K562 (cell line): ENCODE data around the gene TBL1XR1. TPM values are rescaled to one million over a fixed set of nuclear protein-coding genes. Genes with fewer than 3 reads are reported as not detected.

Experiments used
- ATAC-seq: fragments of 200-7000 bp; cut with Tn5 transposase; 3 replicates; pipeline ENCODE4 v1.9.1; 2020; ENCODE audit warnings: moderate library complexity
- BruUV-seq: library from RNA; stranded (reverse); fragments of 400-500 nt; replicated peaks from 2 replicates; lab custom pipeline; 2021; lab: Mats Ljungman, UMichigan
- CTCF ChIA-PET: fragments of 300-600 bp; formaldehyde crosslinking; extraction: SDS; loops from one replicate; lab custom pipeline; 2021; ENCODE audit warnings: low intra/inter-chr PET ratio; lab: Yijun Ruan, JAX
- POLR2A ChIA-PET: fragments of 300-600, 350-650 bp; sonication (Branson Sonifier 250); formaldehyde crosslinking; extraction: SDS; loops from one replicate; lab custom pipeline; 2021; ENCODE audit warnings: antibody characterized with exemption, inconsistent platforms; lab: Yijun Ruan, JAX
- DNase-seq, 4 experiments: peaks; one replicate each; pipeline versions ENCODE4 v3.0.0 to v3.0.0-alpha.2; 2011 to 2018; ENCODE audit warnings: low spot score in 3 of 4, mixed read lengths in 3 of 4; ENCODE audit errors: extremely low read depth in 1 of 4
- FAIRE-seq: peaks from 2 replicates; lab custom pipeline; 2011; peaks lifted over from hg19 to GRCh38; lab: Jason Lieb, UNC
- H2AFZ ChIP-seq: 2 replicates; pipeline ENCODE4 v1.6.0; 2011; ENCODE audit warnings: low read depth, low read length, control low read depth, inconsistent platforms
- H3K27ac ChIP-seq: fragments of 200-600 bp; 3 replicates; pipeline ENCODE4 v1.8.0; 2011; ENCODE audit warnings: low read depth, mild to moderate bottlenecking, control low read depth, inconsistent platforms, low read length, moderate library complexity, mixed read lengths; ENCODE audit errors: extremely low read depth
- H3K27me3 ChIP-seq, 2 experiments: fragments of 300-600 bp in 1 of 2; 2 replicates in 1 of 2; 3 replicates in 1 of 2; pipeline versions ENCODE4 v1.6.0 to v1.8.0; 2011; ENCODE audit warnings: inconsistent platforms in 2 of 2, low read length in 2 of 2, mild to moderate bottlenecking in 1 of 2, mixed read lengths in 1 of 2, moderate library complexity in 1 of 2; ENCODE audit not compliant: control insufficient read depth in 2 of 2, insufficient read depth in 2 of 2
- H3K36me3 ChIP-seq: fragments of 300-600 bp; 3 replicates; pipeline ENCODE4 v1.8.0; 2011; ENCODE audit warnings: mild to moderate bottlenecking, low read length, inconsistent platforms; ENCODE audit not compliant: control insufficient read depth, insufficient read depth
- H3K4me1 ChIP-seq, 2 experiments: fragments of 200-600 bp in 1 of 2; replicated peaks in 1 of 2; 2 replicates in 1 of 2; 3 replicates in 1 of 2; pipeline versions ENCODE4 v1.5.1 to v1.8.0; 2011; ENCODE audit warnings: inconsistent platforms in 2 of 2, low read length in 2 of 2, mild to moderate bottlenecking in 1 of 2, mixed read lengths in 1 of 2, moderate library complexity in 1 of 2; ENCODE audit not compliant: control insufficient read depth in 2 of 2, insufficient read depth in 2 of 2
- H3K4me2 ChIP-seq: 2 replicates; pipeline ENCODE4 v1.6.1; 2011; ENCODE audit warnings: low read length, control low read depth, inconsistent platforms, mixed read lengths; ENCODE audit not compliant: insufficient read depth
- H3K4me3 ChIP-seq: fragments of 200-600 bp; sonication (generic), shearing (Covaris generic); 2 replicates; pipeline ENCODE4 v1.5.1; 2016; ENCODE audit warnings: control low read depth, inconsistent platforms
- H3K79me2 ChIP-seq: fragments of 200-600 bp; 3 replicates; pipeline ENCODE4 v1.8.0; 2011; ENCODE audit warnings: low read length, inconsistent platforms; ENCODE audit not compliant: control insufficient read depth, insufficient read depth
- H3K9ac ChIP-seq, 2 experiments: 2 replicates each; pipeline versions ENCODE4 v1.6.0 to v1.6.1; 2011; ENCODE audit warnings: low read depth in 2 of 2, low read length in 2 of 2, control low read depth in 1 of 2, inconsistent platforms in 1 of 2, mild to moderate bottlenecking in 1 of 2, mixed read lengths in 1 of 2; ENCODE audit not compliant: insufficient read depth in 1 of 2
- H3K9me1 ChIP-seq: one replicate; pipeline ENCODE4 v1.6.0; 2011; ENCODE audit warnings: inconsistent platforms, mild to moderate bottlenecking, low read length, moderate library complexity; ENCODE audit not compliant: control insufficient read depth, insufficient read depth
- H3K9me3 ChIP-seq: replicated peaks from 2 replicates; pipeline ENCODE4 v1.5.1; 2011; ENCODE audit warnings: low read depth, low read length, inconsistent platforms; ENCODE audit not compliant: control insufficient read depth, insufficient read depth
- H4K20me1 ChIP-seq: replicated peaks from 2 replicates; pipeline ENCODE4 v1.6.1; 2011; ENCODE audit warnings: low read length, inconsistent platforms, mixed read lengths; ENCODE audit not compliant: control insufficient read depth, insufficient read depth
- CCAR2 ChIP-seq: fragments of 200-400 bp; formaldehyde crosslinking; IDR thresholded peaks from 2 replicates; pipeline ENCODE4 v1.6.1; 2017; ENCODE audit warnings: mild to moderate bottlenecking, low read depth, low read length
- CHD1 ChIP-seq: fragments of 200-600 bp; sonication (generic); IDR thresholded peaks from one replicate; pipeline ENCODE4 v1.6.1; 2012; ENCODE audit warnings: mild to moderate bottlenecking, moderate library complexity, low read length, inconsistent platforms
- CTCFL ChIP-seq: IDR thresholded peaks from 2 replicates; pipeline ENCODE4 v1.6.1; 2011; ENCODE audit warnings: borderline replicate concordance, low read depth, mild to moderate bottlenecking, moderate library complexity, low read length; ENCODE audit not compliant: insufficient read depth, poor library complexity, severe bottlenecking
- GATAD2B ChIP-seq: fragments of 450-650 bp; IDR thresholded peaks from 2 replicates; pipeline ENCODE4 v1.6.1; 2017; ENCODE audit warnings: mild to moderate bottlenecking, borderline replicate concordance
- HLTF ChIP-seq: fragments of 450-650 bp; IDR thresholded peaks from 2 replicates; pipeline ENCODE4 v1.6.1; 2016
- MEIS2 ChIP-seq: fragments of 450-650 bp; IDR thresholded peaks from 2 replicates; pipeline ENCODE4 v1.6.1; 2014; ENCODE audit warnings: mild to moderate bottlenecking; ENCODE audit not compliant: partially characterized antibody
- MTA3 ChIP-seq: fragments of 450-650 bp; formaldehyde crosslinking; IDR thresholded peaks from 2 replicates; pipeline ENCODE4 v1.6.1; 2017; ENCODE audit warnings: mild to moderate bottlenecking, borderline replicate concordance
- RUNX1 ChIP-seq: sonication (generic); IDR thresholded peaks from 2 replicates; pipeline ENCODE4 v1.6.1; 2016; ENCODE audit warnings: antibody characterized with exemption, low read depth
- SMARCB1 ChIP-seq: IDR thresholded peaks from 2 replicates; pipeline ENCODE4 v1.6.1; 2011; ENCODE audit warnings: improper control_type of control experiment, low read depth; ENCODE audit not compliant: insufficient read length
- SNIP1 ChIP-seq: fragments of 450-650 bp; IDR thresholded peaks from 2 replicates; pipeline ENCODE4 v1.7.1; 2017; ENCODE audit warnings: low read depth, mild to moderate bottlenecking
- TBP ChIP-seq: optimal IDR thresholded peaks from 2 replicates; pipeline ENCODE3; 2011; ENCODE audit warnings: low read depth, low read length, improper control_type of control experiment
- TOE1 ChIP-seq, 2 experiments: fragments of 450-650 bp in 1 of 2; sonication (generic) in 1 of 2; formaldehyde crosslinking in 1 of 2; IDR thresholded peaks; 2 replicates each; pipeline versions ENCODE4 v1.7.1 to v1.8.0; 2016 to 2022; ENCODE audit warnings: borderline replicate concordance in 2 of 2, mild to moderate bottlenecking in 2 of 2, antibody characterized with exemption in 1 of 2, inconsistent platforms in 1 of 2, low read depth in 1 of 2, missing genetic modification reagents in 1 of 2, moderate library complexity in 1 of 2
- ZNF12 ChIP-seq: sonication (generic); formaldehyde crosslinking; IDR thresholded peaks from 2 replicates; pipeline ENCODE4 v1.4.0; 2020; ENCODE audit warnings: mild to moderate bottlenecking, missing genetic modification reagents
- ZZZ3 ChIP-seq: fragments of 450-650 bp; IDR thresholded peaks from 2 replicates; pipeline ENCODE4 v1.6.1; 2016; ENCODE audit warnings: antibody characterized with exemption, mild to moderate bottlenecking, moderate library complexity
- WGBS: fragments of 100-300 bp; shearing (Covaris generic); methylation state at CpG from one replicate; pipeline ENCODE4 v1.1.6; 2016; ENCODE audit warnings: low coverage, mixed read lengths; ENCODE audit not compliant: insufficient coverage; ENCODE audit errors: missing lambda C conversion rate; 5-methylcytosine and 5-hydroxymethylcytosine counted together
- in situ Hi-C: fragments of 300-500 bp; cut with MboI; formaldehyde crosslinking; loops from 4 replicates; pipeline ENCODE4 v1.15.0; 2018; ENCODE audit warnings: inconsistent platforms, mixed read lengths
- intact Hi-C: fragments of 100-400 bp; cut with micrococcal nuclease; formaldehyde crosslinking; loops from 2 replicates; pipeline ENCODE4 v1.14.2; 2022
- polyA plus RNA-seq, 8 experiments: library from polyadenylated mRNA; depleted of rRNA in 4 of 8; stranded (reverse) in 5 of 8; unstranded in 3 of 8; fragments of >200 nt; fragmentation: Nextera tagmentation in 2 of 8; fragmentation: Illumina TruSeq in 1 of 8; extraction: Ambion mirVana in 2 of 8; extraction: Trizol in 1 of 8; gene quantifications; 2 replicates each; pipeline versions ENCODE4 v1.2.1 to v1.2.3, GENCODE V29; 2011 to 2014; ENCODE audit warnings: inconsistent platforms in 1 of 8, missing spikeins in 1 of 8
- total RNA-seq, 7 experiments: library from RNA; depleted of rRNA in 6 of 7; stranded (reverse); fragments of >200 nt in 6 of 7; fragmentation: Illumina TruSeq in 2 of 7; extraction: Trizol in 2 of 7; gene quantifications; 2 replicates each; pipeline versions ENCODE4 v1.2.1 to v1.2.3, GENCODE V29; 2011 to 2021; ENCODE audit warnings: low replicate concordance in 1 of 7

The TBL1XR1 gene
- total and polyA plus RNA-seq, 9 of the 15 experiments (the other 6 are each of a cell fraction or from before 2014, with no cell fraction given): 19.6 to 171 (median 83.3) TPM

- Histone ChIP-seq H3K9ac (no peak overlapping the region), H3K4me2 (no peak overlapping the region), H3K36me3 (no peaks in the 10 kb centered on the region), H3K79me2 (no peaks in the 10 kb centered on the region), H2AFZ (no peak overlapping the region), H3K9me1 (no peaks in the 10 kb centered on the region), H3K27me3 (no peaks in the 10 kb centered on the region), H3K4me1 (no peaks in the 10 kb centered on the region), H4K20me1 (no peaks in the 10 kb centered on the region), H3K27ac (no peak overlapping the region), H3K4me3 (no peak overlapping the region), H3K9me3 (no peaks in the 10 kb centered on the region)
- ChIA-PET POLR2A (interaction anchor here (1.0 kb wide), 1 partner anchor 19 kb away, joined by 3 read pairs; no protein-coding TSS in a partner anchor), CTCF (no interaction called here)
- TF ChIP-seq ZZZ3 (no peak), MEIS2 (peak; percentile 62)
- intact Hi-C loops: no loop called here
- ATAC-seq: no peak
- FAIRE-seq: no peak
- in situ Hi-C loops: no loop called here
- 36% methylated on average over 4 of the region's 4 CpGs for WGBS
- BruUV-seq: no TSS peak
- DNase-seq: no peak
These were observed 202.1 kb downstream of the TBL1XR1 start for GRCh38 chr3:176994891-176995781.

DNA sequence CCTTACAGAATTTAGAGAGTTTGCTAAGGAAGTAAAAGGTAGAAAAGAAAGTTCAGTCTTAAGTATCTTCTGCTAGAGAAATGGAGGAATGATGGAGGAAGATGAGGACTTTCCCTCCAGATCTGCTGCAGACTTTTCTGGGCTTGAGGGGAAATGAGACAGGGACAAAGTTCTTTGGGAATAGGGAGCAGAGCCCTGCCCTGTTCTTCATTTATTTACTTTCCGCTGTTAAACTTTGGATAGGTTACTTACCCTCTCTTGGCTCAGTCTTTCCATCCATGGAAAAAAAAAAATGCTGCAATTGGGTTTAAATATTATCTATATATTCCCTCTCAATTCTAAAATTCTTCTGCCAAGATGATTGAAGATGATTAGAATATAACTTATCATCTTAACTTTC, 202.9 kb downstream of the TBL1XR1 start:
- TF ChIP-seq SMARCB1: no peak
- TF ChIP-seq HLTF: no peak
- no peak for TF ChIP-seq MTA3
- no peak for TF ChIP-seq SNIP1
- TF ChIP-seq CTCFL: no peak
- TF ChIP-seq CCAR2: no peak
- no peak for TF ChIP-seq TOE1 (IDR thresholded peaks at IDR 0.05; ENCODE audit: borderline replicate concordance)
- TF ChIP-seq TOE1 (CRISPR knock-in tag; IDR thresholded peaks at IDR 0.05; ENCODE audit: borderline replicate concordance, low read depth): no peak
- TF ChIP-seq CHD1: no peak
- TF ChIP-seq TBP: no peak
- TF ChIP-seq RUNX1: no peak
- no peak for TF ChIP-seq GATAD2B
- TF ChIP-seq ZNF12 (CRISPR knock-in tag): no peak
- intact Hi-C loops (no loop called here), in situ Hi-C loops (no loop called here)
- no TSS peak for BruUV-seq
- CTCF ChIA-PET: no interaction called here
- H3K9me1 ChIP-seq: no peaks in the 10 kb centered on the region
- H3K9me3 ChIP-seq: no peaks in the 10 kb centered on the region
- H2AFZ ChIP-seq: no peak overlapping the region
- POLR2A ChIA-PET: no interaction called here
- H3K79me2 ChIP-seq: no peaks in the 10 kb centered on the region
- DNase-seq (no peak), ATAC-seq (no peak), FAIRE-seq (no peak)
- H3K4me2 ChIP-seq: no peak overlapping the region
- no peaks in the 10 kb centered on the region for H3K4me1 ChIP-seq
- no peaks in the 10 kb centered on the region for H3K36me3 ChIP-seq
- WGBS: 20% methylated on average over 1 of the region's 1 CpG
- no peak overlapping the region for H3K27ac ChIP-seq
- no peaks in the 10 kb centered on the region for H4K20me1 ChIP-seq
- no peaks in the 10 kb centered on the region for H3K27me3 ChIP-seq
- H3K4me3 ChIP-seq: no peak overlapping the region
- no peak overlapping the region for H3K9ac ChIP-seq
